Activated CD8-positive, alpha-beta T cell treated with anti-CD3 and anti-CD28 coated beads, Interleukin-2, amount 10 ng/mL, durations not matched to agents 7 days and 5 days (primary cell): ENCODE measurements around the gene ARMS2. TPM values are rescaled to one million over a fixed set of nuclear protein-coding genes. Genes with fewer than 3 reads are reported as not detected.

ENCODE experiments used
- ATAC-seq: fragments of 150-1000 bp; cut with Tn5 transposase; one replicate; pipeline ENCODE4 v1.10.0; 2021; ENCODE audit warnings: moderate library complexity
- CTCF ChIA-PET: fragments of 350-600 bp; sonication (Branson Sonifier 250); formaldehyde crosslinking; loops from one replicate; lab custom pipeline; 2021; ENCODE audit warnings: antibody characterized with exemption; lab: Charles Lee
- POLR2A ChIA-PET: fragments of 350-600 bp; sonication (Branson Sonifier 250); formaldehyde crosslinking; loops from one replicate; lab custom pipeline; 2021; ENCODE audit warnings: antibody characterized with exemption; lab: Charles Lee
- DNase-seq: peaks from one replicate; pipeline ENCODE4 v3.0.0-alpha.2; 2020
- H3K27ac Mint-ChIP-seq: one replicate; pipeline ENCODE4 v1.8.0; 2021; ENCODE audit warnings: mild to moderate bottlenecking, mixed read lengths
- H3K27me3 Mint-ChIP-seq: one replicate; pipeline ENCODE4 v1.8.0; 2021; ENCODE audit warnings: low read depth, mixed read lengths
- H3K36me3 Mint-ChIP-seq: one replicate; pipeline ENCODE4 v1.8.0; 2021; ENCODE audit warnings: low read depth, mixed read lengths
- H3K4me1 Mint-ChIP-seq: one replicate; pipeline ENCODE4 v1.8.0; 2021; ENCODE audit warnings: low read depth, mixed read lengths
- H3K4me3 Mint-ChIP-seq: one replicate; pipeline ENCODE4 v1.8.0; 2021; ENCODE audit warnings: mild to moderate bottlenecking, mixed read lengths
- H3K9me3 Mint-ChIP-seq: one replicate; pipeline ENCODE4 v1.8.0; 2022; ENCODE audit warnings: mixed read lengths; ENCODE audit not compliant: insufficient read depth
- total RNA-seq, 2 experiments: library from RNA; stranded (reverse); gene quantifications; one replicate each; pipeline ENCODE4 v1.2.3, GENCODE V29; 2021

The ARMS2 gene
- total RNA-seq, 2 experiments from 2014 or later, result not detected

GRCh38 chr10:122490268-122490667, 35.8 kb downstream of the ARMS2 start:
- no peaks in the 10 kb centered on the region for H3K9me3 Mint-ChIP-seq
- H3K27me3 Mint-ChIP-seq, result peaks cover 28% of the 10 kb centered on the region
- H3K4me3 Mint-ChIP-seq, result no peak overlapping the region
- H3K27ac Mint-ChIP-seq, result no peak overlapping the region
- peaks cover 12% of the 10 kb centered on the region for H3K4me1 Mint-ChIP-seq
- DNase-seq, result no peak
- ATAC-seq, result no peak
- H3K36me3 Mint-ChIP-seq, result no peaks in the 10 kb centered on the region
- ChIA-PET POLR2A (interaction anchor here (1.0 kb wide), 1 partner anchor 52 kb away, joined by 4 read pairs; no protein-coding TSS in a partner anchor), CTCF (interaction anchor here (2.2 kb wide), 1 partner anchor 75 kb away, joined by 6 read pairs; no protein-coding TSS in a partner anchor)

- CTCF ChIA-PET, result interaction anchor here (1.0 to 2.2 kb wide), 3 partner anchors 14 to 74 kb away, joined by 3 to 6 read pairs (median 4); no protein-coding TSS in a partner anchor
- Mint-ChIP-seq H3K27me3 (peaks cover 28% of the 10 kb centered on the region), H3K4me1 (peaks cover 17% of the 10 kb centered on the region), H3K36me3 (no peaks in the 10 kb centered on the region), H3K27ac (no peak overlapping the region), H3K9me3 (no peaks in the 10 kb centered on the region), H3K4me3 (no peak overlapping the region)
- POLR2A ChIA-PET, result interaction anchor here (1.0 kb wide), 2 partner anchors 22 to 51 kb away, joined by 4 read pairs; no protein-coding TSS in a partner anchor
- ATAC-seq (peak; percentile 72), DNase-seq (peak; percentile 35)
These were observed 36.6 kb downstream of the ARMS2 start for GRCh38 chr10:122490786-122491680.

GRCh38 chr10:122492006-122492405, 37.6 kb downstream of the ARMS2 start:
- no peak for DNase-seq
- peaks cover 33% of the 10 kb centered on the region for H3K27me3 Mint-ChIP-seq
- ATAC-seq, result no peak
- ChIA-PET POLR2A (interaction anchor here (1.0 kb wide), 1 partner anchor 23 kb away, joined by 4 read pairs; no protein-coding TSS in a partner anchor), CTCF (interaction anchor here (1.5 to 2.3 kb wide), 2 partner anchors 13 to 74 kb away, joined by 3 to 9 read pairs; no protein-coding TSS in a partner anchor)
- no peak overlapping the region for H3K27ac Mint-ChIP-seq
- H3K36me3 Mint-ChIP-seq, result no peaks in the 10 kb centered on the region
- peaks cover 22% of the 10 kb centered on the region for H3K4me1 Mint-ChIP-seq
- no peak overlapping the region for H3K4me3 Mint-ChIP-seq
- H3K9me3 Mint-ChIP-seq, result no peaks in the 10 kb centered on the region

- Mint-ChIP-seq H3K27me3 (peaks cover 35% of the 10 kb centered on the region), H3K27ac (no peak overlapping the region), H3K4me3 (no peak overlapping the region), H3K36me3 (no peaks in the 10 kb centered on the region), H3K4me1 (peaks cover 22% of the 10 kb centered on the region), H3K9me3 (no peaks in the 10 kb centered on the region)
- ATAC-seq (no peak), DNase-seq (no peak)
- POLR2A ChIA-PET, result interaction anchor here (0.9 kb wide), 1 partner anchor 26 kb away, joined by 3 read pairs; no protein-coding TSS in a partner anchor
- CTCF ChIA-PET, result interaction anchor here (2.3 kb wide), 1 partner anchor 73 kb away, joined by 9 read pairs; no protein-coding TSS in a partner anchor
These were observed 38.6 kb downstream of the ARMS2 start for GRCh38 chr10:122492999-122493481.

- Mint-ChIP-seq H3K36me3 (no peaks in the 10 kb centered on the region), H3K4me3 (no peak overlapping the region), H3K27me3 (peaks cover 36% of the 10 kb centered on the region), H3K9me3 (no peaks in the 10 kb centered on the region), H3K27ac (no peak overlapping the region), H3K4me1 (peaks cover 22% of the 10 kb centered on the region)
- ChIA-PET POLR2A (no interaction called here), CTCF (interaction anchor here (2.3 kb wide), 1 partner anchor 73 kb away, joined by 9 read pairs; no protein-coding TSS in a partner anchor)
- ATAC-seq (no peak), DNase-seq (no peak)
These were observed 39.3 kb downstream of the ARMS2 start for GRCh38 chr10:122493761-122494160.

GRCh38 chr10:122494173-122494820, 39.8 kb downstream of the ARMS2 start:
- Mint-ChIP-seq H3K4me3 (no peak overlapping the region), H3K9me3 (no peaks in the 10 kb centered on the region), H3K36me3 (no peaks in the 10 kb centered on the region), H3K27me3 (peaks cover 31% of the 10 kb centered on the region), H3K27ac (no peak overlapping the region), H3K4me1 (peaks cover 22% of the 10 kb centered on the region)
- ChIA-PET POLR2A (no interaction called here), CTCF (interaction anchor here (2.3 kb wide), 1 partner anchor 72 kb away, joined by 9 read pairs; no protein-coding TSS in a partner anchor)
- ATAC-seq, result no peak
- no peak for DNase-seq

GRCh38 chr10:122494833-122495232, 40.4 kb downstream of the ARMS2 start:
- H3K4me1 Mint-ChIP-seq, result peaks cover 22% of the 10 kb centered on the region

GRCh38 chr10:122495406-122496340, 41.2 kb downstream of the ARMS2 start:
- ChIA-PET CTCF (interaction anchor here (2.0 kb wide), 1 partner anchor 70 kb away, joined by 15 read pairs; no protein-coding TSS in a partner anchor), POLR2A (interaction anchor here (1.0 kb wide), 1 partner anchor 19 kb away, joined by 3 read pairs; no protein-coding TSS in a partner anchor)
- Mint-ChIP-seq H3K9me3 (no peaks in the 10 kb centered on the region), H3K36me3 (no peaks in the 10 kb centered on the region), H3K27ac (no peak overlapping the region), H3K27me3 (peaks cover 27% of the 10 kb centered on the region), H3K4me3 (no peak overlapping the region), H3K4me1 (peaks cover 21% of the 10 kb centered on the region)
- peak; percentile 33 for DNase-seq
- no peak for ATAC-seq

More at GRCh38 chr10:122494833-122495232, 40.4 kb downstream of the ARMS2 start:
- DNase-seq (no peak), ATAC-seq (no peak)
- H3K9me3 Mint-ChIP-seq, result no peaks in the 10 kb centered on the region
- H3K27ac Mint-ChIP-seq, result no peak overlapping the region
- peaks cover 30% of the 10 kb centered on the region for H3K27me3 Mint-ChIP-seq
- H3K36me3 Mint-ChIP-seq, result no peaks in the 10 kb centered on the region
- no peak overlapping the region for H3K4me3 Mint-ChIP-seq
- ChIA-PET POLR2A (no interaction called here), CTCF (no interaction called here)

- H3K4me3 Mint-ChIP-seq, result no peak overlapping the region
- ATAC-seq, result no peak
- CTCF ChIA-PET, result interaction anchor here (1.4 to 2.0 kb wide), 2 partner anchors 68 to 198 kb away, joined by 3 to 15 read pairs; no protein-coding TSS in a partner anchor
- no peak for DNase-seq
- no peak overlapping the region for H3K27ac Mint-ChIP-seq
- POLR2A ChIA-PET, result no interaction called here
- no peaks in the 10 kb centered on the region for H3K9me3 Mint-ChIP-seq
- peaks cover 10% of the 10 kb centered on the region for H3K4me1 Mint-ChIP-seq
- H3K36me3 Mint-ChIP-seq, result no peaks in the 10 kb centered on the region
- H3K27me3 Mint-ChIP-seq, result peaks cover 31% of the 10 kb centered on the region
These were observed 42.8 kb downstream of the ARMS2 start for GRCh38 chr10:122497241-122497640.

- Mint-ChIP-seq H3K9me3 (no peaks in the 10 kb centered on the region), H3K27ac (no peak overlapping the region), H3K36me3 (no peaks in the 10 kb centered on the region), H3K4me3 (no peak overlapping the region), H3K4me1 (peaks cover 10% of the 10 kb centered on the region), H3K27me3 (peaks cover 29% of the 10 kb centered on the region)
- ATAC-seq (no peak), DNase-seq (no peak)
- CTCF ChIA-PET, result interaction anchor here (0.9 to 1.4 kb wide), 2 partner anchors 200 to 219 kb away, joined by 3 read pairs; no protein-coding TSS in a partner anchor
- POLR2A ChIA-PET, result interaction anchor here (0.6 kb wide), 1 partner anchor 67 kb away, joined by 3 read pairs; no protein-coding TSS in a partner anchor
These were observed 44.1 kb downstream of the ARMS2 start for GRCh38 chr10:122498521-122498920.
